Measurements from ENCODE around the gene RAB12. TPM values are rescaled to one million over a fixed set of nuclear protein-coding genes. Genes with fewer than 3 reads are reported as not detected.
A peak's percentile ranks its signal among the peaks of the same experiment; 100 is the strongest.

Gene RAB12
- total and polyA plus RNA-seq, 2 of the 13 experiments (the other 11 are each of a cell fraction or from before 2014, with no cell fraction given), result 9.5 to 25.3 TPM

GRCh38 chr18:8608795-8609658 lies at the start of gene RAB12 (continued):
- no peak for TF ChIP-seq E2F1 (CRISPR knock-in tag; IDR thresholded peaks at IDR 0.05)
- TF ChIP-seq TFDP1 (CRISPR knock-in tag; IDR thresholded peaks at IDR 0.05; ENCODE audit: borderline replicate concordance), result peak; percentile 19; the same call in 1 of the 2 replicates
- TF ChIP-seq ZNF124 (CRISPR knock-in tag; IDR thresholded peaks at IDR 0.05), result no peak
- no peak for TF ChIP-seq GTF3A (CRISPR knock-in tag; conservative IDR thresholded peaks at IDR 0.05)
- TF ChIP-seq ZNF383 (CRISPR knock-in tag; IDR thresholded peaks at IDR 0.05; ENCODE audit: borderline replicate concordance), result no peak
- TF ChIP-seq, protein P1, sequence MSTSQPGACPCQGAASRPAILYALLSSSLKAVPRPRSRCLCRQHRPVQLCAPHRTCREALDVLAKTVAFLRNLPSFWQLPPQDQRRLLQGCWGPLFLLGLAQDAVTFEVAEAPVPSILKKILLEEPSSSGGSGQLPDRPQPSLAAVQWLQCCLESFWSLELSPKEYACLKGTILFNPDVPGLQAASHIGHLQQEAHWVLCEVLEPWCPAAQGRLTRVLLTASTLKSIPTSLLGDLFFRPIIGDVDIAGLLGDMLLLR (CRISPR knock-in tag; IDR thresholded peaks at IDR 0.05), result no peak
- no peak for TF ChIP-seq ZNF780A (CRISPR knock-in tag; IDR thresholded peaks at IDR 0.05)
- TF ChIP-seq, protein P2, sequence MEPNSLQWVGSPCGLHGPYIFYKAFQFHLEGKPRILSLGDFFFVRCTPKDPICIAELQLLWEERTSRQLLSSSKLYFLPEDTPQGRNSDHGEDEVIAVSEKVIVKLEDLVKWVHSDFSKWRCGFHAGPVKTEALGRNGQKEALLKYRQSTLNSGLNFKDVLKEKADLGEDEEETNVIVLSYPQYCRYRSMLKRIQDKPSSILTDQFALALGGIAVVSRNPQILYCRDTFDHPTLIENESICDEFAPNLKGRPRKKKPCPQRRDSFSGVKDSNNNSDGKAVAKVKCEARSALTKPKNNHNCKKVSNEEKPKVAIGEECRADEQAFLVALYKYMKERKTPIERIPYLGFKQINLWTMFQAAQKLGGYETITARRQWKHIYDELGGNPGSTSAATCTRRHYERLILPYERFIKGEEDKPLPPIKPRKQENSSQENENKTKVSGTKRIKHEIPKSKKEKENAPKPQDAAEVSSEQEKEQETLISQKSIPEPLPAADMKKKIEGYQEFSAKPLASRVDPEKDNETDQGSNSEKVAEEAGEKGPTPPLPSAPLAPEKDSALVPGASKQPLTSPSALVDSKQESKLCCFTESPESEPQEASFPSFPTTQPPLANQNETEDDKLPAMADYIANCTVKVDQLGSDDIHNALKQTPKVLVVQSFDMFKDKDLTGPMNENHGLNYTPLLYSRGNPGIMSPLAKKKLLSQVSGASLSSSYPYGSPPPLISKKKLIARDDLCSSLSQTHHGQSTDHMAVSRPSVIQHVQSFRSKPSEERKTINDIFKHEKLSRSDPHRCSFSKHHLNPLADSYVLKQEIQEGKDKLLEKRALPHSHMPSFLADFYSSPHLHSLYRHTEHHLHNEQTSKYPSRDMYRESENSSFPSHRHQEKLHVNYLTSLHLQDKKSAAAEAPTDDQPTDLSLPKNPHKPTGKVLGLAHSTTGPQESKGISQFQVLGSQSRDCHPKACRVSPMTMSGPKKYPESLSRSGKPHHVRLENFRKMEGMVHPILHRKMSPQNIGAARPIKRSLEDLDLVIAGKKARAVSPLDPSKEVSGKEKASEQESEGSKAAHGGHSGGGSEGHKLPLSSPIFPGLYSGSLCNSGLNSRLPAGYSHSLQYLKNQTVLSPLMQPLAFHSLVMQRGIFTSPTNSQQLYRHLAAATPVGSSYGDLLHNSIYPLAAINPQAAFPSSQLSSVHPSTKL (CRISPR knock-in tag; IDR thresholded peaks at IDR 0.05), result 0 out of 2 replicates have a peak, but pooled peaks have one; percentile 38
- TF ChIP-seq HNF4G (IDR thresholded peaks at IDR 0.05; ENCODE audit: borderline replicate concordance, low read depth, low read length), result no peak
- TF ChIP-seq HNF4G (CRISPR knock-in tag; IDR thresholded peaks at IDR 0.05; ENCODE audit: borderline replicate concordance, low read depth), result no peak
- TF ChIP-seq SAP130 (CRISPR knock-in tag; IDR thresholded peaks at IDR 0.05; ENCODE audit: low read depth), result peak; percentile 47
- TF ChIP-seq, protein P3, sequence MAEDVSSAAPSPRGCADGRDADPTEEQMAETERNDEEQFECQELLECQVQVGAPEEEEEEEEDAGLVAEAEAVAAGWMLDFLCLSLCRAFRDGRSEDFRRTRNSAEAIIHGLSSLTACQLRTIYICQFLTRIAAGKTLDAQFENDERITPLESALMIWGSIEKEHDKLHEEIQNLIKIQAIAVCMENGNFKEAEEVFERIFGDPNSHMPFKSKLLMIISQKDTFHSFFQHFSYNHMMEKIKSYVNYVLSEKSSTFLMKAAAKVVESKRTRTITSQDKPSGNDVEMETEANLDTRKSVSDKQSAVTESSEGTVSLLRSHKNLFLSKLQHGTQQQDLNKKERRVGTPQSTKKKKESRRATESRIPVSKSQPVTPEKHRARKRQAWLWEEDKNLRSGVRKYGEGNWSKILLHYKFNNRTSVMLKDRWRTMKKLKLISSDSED (CRISPR knock-in tag; IDR thresholded peaks at IDR 0.05), result no peak
- no peak for TF ChIP-seq HMG20A (CRISPR knock-in tag; IDR thresholded peaks at IDR 0.05; ENCODE audit: borderline replicate concordance)
- no peak for TF ChIP-seq SMARCE1 (IDR thresholded peaks at IDR 0.05; ENCODE audit: borderline replicate concordance)
- TF ChIP-seq MIER2 (CRISPR knock-in tag; IDR thresholded peaks at IDR 0.05), result no peak
- TF ChIP-seq, protein P4, sequence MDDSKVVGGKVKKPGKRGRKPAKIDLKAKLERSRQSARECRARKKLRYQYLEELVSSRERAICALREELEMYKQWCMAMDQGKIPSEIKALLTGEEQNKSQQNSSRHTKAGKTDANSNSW (CRISPR knock-in tag; IDR thresholded peaks at IDR 0.05; ENCODE audit: borderline replicate concordance), result 0 out of 2 replicates have a peak, but pooled peaks have one; percentile 34
- no peak for TF ChIP-seq GPN1 (CRISPR knock-in tag; IDR thresholded peaks at IDR 0.05; ENCODE audit: borderline replicate concordance)
- TF ChIP-seq, protein P5, sequence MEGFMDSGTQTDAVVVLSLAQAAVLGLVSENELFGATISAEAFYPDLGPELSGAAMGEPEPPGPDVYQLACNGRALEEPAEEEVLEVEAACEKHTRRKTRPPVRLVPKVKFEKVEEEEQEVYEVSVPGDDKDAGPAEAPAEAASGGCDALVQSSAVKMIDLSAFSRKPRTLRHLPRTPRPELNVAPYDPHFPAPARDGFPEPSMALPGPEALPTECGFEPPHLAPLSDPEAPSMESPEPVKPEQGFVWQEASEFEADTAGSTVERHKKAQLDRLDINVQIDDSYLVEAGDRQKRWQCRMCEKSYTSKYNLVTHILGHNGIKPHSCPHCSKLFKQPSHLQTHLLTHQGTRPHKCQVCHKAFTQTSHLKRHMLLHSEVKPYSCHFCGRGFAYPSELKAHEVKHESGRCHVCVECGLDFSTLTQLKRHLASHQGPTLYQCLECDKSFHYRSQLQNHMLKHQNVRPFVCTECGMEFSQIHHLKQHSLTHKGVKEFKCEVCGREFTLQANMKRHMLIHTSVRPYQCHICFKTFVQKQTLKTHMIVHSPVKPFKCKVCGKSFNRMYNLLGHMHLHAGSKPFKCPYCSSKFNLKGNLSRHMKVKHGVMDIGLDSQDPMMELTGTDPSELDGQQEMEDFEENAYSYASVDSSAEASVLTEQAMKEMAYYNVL (CRISPR knock-in tag; IDR thresholded peaks at IDR 0.05; ENCODE audit: borderline replicate concordance), result peak; percentile 93

All from HepG2 (cell line).